Chondrocyte (in vitro differentiated cells): ENCODE results near the gene ABCA4. TPM values are rescaled to one million over a fixed set of nuclear protein-coding genes. Genes with fewer than 3 reads are reported as not detected.

ENCODE experiments used
- DNase-seq: peaks from one replicate; pipeline ENCODE4 v3.0.0; 2021; ENCODE audit warnings: mixed read lengths, low spot score
- H3K27ac Mint-ChIP-seq: one replicate; pipeline ENCODE4 v1.8.0; 2021; ENCODE audit warnings: mild to moderate bottlenecking, moderate library complexity, mixed read lengths; ENCODE audit not compliant: unreplicated experiment
- H3K27me3 Mint-ChIP-seq: 2 replicates; pipeline ENCODE4 v1.8.0; 2021; ENCODE audit warnings: low read depth, mixed read lengths
- H3K36me3 Mint-ChIP-seq: 2 replicates; pipeline ENCODE4 v1.8.0; 2021; ENCODE audit warnings: low read depth, mixed read lengths
- H3K4me1 Mint-ChIP-seq: 2 replicates; pipeline ENCODE4 v1.8.0; 2021; ENCODE audit warnings: low read depth, mild to moderate bottlenecking, mixed read lengths
- H3K4me3 Mint-ChIP-seq: one replicate; pipeline ENCODE4 v1.8.0; 2021; ENCODE audit warnings: mild to moderate bottlenecking, moderate library complexity, mixed read lengths; ENCODE audit not compliant: unreplicated experiment
- H3K9me3 Mint-ChIP-seq: 2 replicates; pipeline ENCODE4 v1.8.0; 2021; ENCODE audit warnings: low read depth, mixed read lengths
- CTCF ChIP-seq: fragments of 200-600 bp; sonication (generic); IDR thresholded peaks from 2 replicates; pipeline ENCODE4 v1.5.0; 2021; ENCODE audit warnings: antibody characterized with exemption, mild to moderate bottlenecking, moderate library complexity
- total RNA-seq: library from RNA; stranded (reverse); gene quantifications from 3 replicates; pipeline ENCODE4 v1.2.1, GENCODE V29; 2021

The ABCA4 gene
- total RNA-seq, 1 donor from 2014 or later = 0.22 TPM

- H3K4me3 Mint-ChIP-seq = no peak overlapping the region
- peaks cover 34% of the 10 kb centered on the region for H3K4me1 Mint-ChIP-seq
- TF ChIP-seq CTCF = no peak
- no peaks in the 10 kb centered on the region for H3K36me3 Mint-ChIP-seq
- no peak for DNase-seq
- no peaks in the 10 kb centered on the region for H3K27me3 Mint-ChIP-seq
- H3K27ac Mint-ChIP-seq = no peak overlapping the region
- no peaks in the 10 kb centered on the region for H3K9me3 Mint-ChIP-seq
These were observed 9.1 kb downstream of the ABCA4 start for GRCh38 chr1:94111879-94112278.

GRCh38 chr1:94110946-94111740, 9.8 kb downstream of the ABCA4 start:
- Mint-ChIP-seq H3K27ac (no peak overlapping the region), H3K36me3 (no peaks in the 10 kb centered on the region), H3K4me1 (peaks cover 34% of the 10 kb centered on the region), H3K27me3 (no peaks in the 10 kb centered on the region), H3K4me3 (no peak overlapping the region), H3K9me3 (no peaks in the 10 kb centered on the region)
- DNase-seq = no peak
- no peak for TF ChIP-seq CTCF

- no peaks in the 10 kb centered on the region for H3K9me3 Mint-ChIP-seq
- no peak for DNase-seq
- H3K4me1 Mint-ChIP-seq = peaks cover 39% of the 10 kb centered on the region
- H3K27me3 Mint-ChIP-seq = no peaks in the 10 kb centered on the region
- H3K27ac Mint-ChIP-seq = no peak overlapping the region
- no peak for TF ChIP-seq CTCF
- H3K36me3 Mint-ChIP-seq = no peaks in the 10 kb centered on the region
- H3K4me3 Mint-ChIP-seq = no peak overlapping the region
These were observed 10.8 kb downstream of the ABCA4 start for GRCh38 chr1:94110021-94110761.

GRCh38 chr1:94109478-94109877, 11.5 kb downstream of the ABCA4 start:
- Mint-ChIP-seq H3K27me3 (no peaks in the 10 kb centered on the region), H3K27ac (no peak overlapping the region), H3K4me3 (no peak overlapping the region), H3K9me3 (no peaks in the 10 kb centered on the region), H3K36me3 (no peaks in the 10 kb centered on the region), H3K4me1 (peaks cover 42% of the 10 kb centered on the region)
- no peak for DNase-seq
- no peak for TF ChIP-seq CTCF

DNA sequence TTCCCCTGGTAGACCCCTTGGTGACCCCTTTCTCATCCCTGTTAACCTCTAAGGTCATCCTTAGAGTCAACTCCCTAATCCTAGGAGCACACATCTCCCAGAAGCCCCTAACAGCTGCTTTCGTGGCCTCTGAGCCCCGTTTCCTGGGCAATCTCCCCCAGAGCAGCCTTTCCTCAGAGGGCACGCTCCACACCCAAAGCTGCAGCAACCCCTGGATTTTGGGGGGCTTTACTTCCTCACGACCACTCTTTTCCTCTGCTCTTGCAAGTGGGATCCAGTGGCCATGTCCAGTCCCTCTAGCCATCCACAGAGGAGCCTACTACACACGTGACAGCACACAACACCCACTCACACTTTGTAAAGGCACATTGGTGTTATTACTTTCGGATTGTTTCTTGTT, 13.8 kb downstream of the ABCA4 start:
- H3K4me3 Mint-ChIP-seq = no peak overlapping the region
- H3K4me1 Mint-ChIP-seq = peaks cover 36% of the 10 kb centered on the region
- H3K9me3 Mint-ChIP-seq = no peaks in the 10 kb centered on the region
- H3K27ac Mint-ChIP-seq = no peak overlapping the region
- H3K27me3 Mint-ChIP-seq = no peaks in the 10 kb centered on the region
- no peak for DNase-seq
- no peak for TF ChIP-seq CTCF
- H3K36me3 Mint-ChIP-seq = no peaks in the 10 kb centered on the region
